Measurements from ENCODE around the gene KIAA1549.
"Not testable (repeated sequence)": the region's sequence is repeated elsewhere in the genome, so short reads cannot be mapped to it uniquely, and the experiment has no call there.

The KIAA1549 gene

DNA sequence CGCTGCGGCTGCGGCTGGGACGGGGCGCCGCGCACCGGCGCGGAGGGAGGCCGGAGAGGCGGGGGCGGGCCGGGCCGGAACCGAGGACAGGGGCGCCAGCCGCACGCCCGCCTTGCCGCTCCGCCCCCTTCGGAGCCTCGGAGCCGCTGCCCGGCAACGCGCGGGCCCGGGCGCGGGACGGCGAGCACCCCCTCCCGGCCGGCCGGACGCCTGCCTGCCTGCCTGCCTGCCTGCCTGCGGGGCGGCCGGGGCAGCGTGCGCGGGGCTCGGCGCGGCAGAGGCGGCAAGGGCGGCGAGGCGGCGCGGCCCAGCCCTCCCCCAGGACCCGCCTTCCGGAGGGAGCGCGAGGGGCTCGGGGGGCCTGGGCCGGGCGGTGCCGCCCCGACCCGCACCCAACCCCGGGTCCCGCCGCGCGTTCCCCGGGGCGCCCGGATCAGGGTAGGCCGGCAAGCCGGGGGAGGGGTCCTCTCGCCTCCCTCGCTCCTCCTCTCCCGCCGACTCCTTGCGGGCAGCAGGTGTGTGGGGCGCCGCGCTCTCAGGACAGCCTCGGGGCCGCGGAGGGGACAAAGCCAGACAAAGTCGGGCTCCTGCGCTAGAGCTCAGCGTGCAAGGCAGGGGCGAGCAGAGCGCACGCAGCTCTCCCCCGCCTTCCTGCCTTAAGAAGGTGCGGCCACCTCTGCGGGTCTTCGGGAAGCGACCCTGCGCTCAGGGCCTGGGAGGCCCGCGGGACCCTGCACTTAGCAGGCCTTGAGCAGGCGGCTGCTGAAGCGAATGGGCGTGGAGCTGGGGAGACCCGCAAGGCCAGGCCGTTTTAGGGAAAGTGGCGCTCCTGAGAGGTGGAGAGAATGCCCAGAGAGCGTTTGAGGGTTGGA, at the start of gene KIAA1549:
Gene KIAA1549 (minus strand): TSS at position 58 of the 872 bp plus-strand sequence. CDS start 120 bp downstream, outside the sequence.
- peak; percentile 16 to 59 (median 27) for DNase-seq (ENCODE audit: low read depth in 2 of 3, low spot score in 1 of 3)

DNA sequence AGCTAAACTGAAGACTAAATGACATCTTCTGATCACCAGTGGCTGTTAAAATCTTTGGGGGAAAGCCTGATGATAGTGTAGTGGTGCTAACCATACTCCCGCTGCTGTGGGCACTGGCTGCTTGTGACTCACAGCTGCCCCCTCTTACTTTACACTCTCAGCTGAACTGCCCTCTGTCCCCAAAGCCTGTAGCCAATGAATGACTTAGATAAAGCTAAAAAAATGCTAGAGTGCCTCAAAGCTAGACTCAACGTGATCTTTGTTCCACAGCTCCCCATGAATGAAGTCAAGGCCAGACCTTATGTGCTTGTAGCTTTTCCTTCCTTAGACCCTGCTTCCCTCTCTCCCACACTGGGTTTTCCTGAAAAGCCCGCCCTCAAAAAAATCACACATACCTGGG, 48.2 kb upstream of the KIAA1549 start:
- no peak for DNase-seq (ENCODE audit: low read depth in 2 of 3, low spot score in 1 of 3)

DNA sequence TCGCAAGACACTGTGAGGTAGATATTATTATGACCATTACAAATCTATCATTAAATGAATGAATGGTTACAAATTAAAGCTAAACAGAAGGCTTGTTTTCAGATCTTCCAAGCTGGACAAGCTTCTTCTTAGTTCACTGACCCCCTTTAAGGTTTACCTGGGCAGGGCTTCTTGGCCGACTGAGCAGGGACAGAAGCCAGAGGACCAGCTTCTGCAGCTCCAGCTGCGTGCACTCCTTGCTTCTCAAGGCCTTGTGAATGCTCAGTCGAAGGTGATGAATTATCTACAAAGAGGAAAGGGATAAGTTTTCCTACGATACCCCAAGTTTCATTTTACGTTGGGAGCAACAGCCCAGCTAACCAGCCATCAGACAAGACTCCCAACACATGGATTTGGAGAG, 45.4 kb upstream of the KIAA1549 start:
- no peak for DNase-seq (ENCODE audit: low read depth in 2 of 3, low spot score in 1 of 3)

DNA sequence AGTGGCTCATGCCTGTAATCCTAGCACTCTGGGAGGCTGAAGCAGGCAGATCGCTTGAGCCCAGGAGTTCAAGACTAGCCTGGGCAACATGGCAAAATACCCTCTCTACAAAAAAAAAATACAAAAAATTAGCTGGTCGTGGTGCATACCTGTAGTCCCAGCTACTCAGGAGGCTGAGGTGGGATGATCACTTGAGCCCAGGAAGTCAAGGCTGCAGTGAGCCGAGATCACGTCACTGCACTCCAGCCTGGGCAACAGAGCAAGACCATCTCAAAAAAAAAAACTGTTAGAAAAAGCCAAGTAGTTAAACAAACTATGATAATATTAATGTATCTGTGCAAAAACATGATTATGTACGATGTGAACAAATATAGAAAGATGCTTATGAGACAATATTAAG, 44.7 kb upstream of the KIAA1549 start:
- DNase-seq (ENCODE audit: low read depth in 2 of 3, low spot score in 1 of 3), result not testable (repeated sequence)

DNA sequence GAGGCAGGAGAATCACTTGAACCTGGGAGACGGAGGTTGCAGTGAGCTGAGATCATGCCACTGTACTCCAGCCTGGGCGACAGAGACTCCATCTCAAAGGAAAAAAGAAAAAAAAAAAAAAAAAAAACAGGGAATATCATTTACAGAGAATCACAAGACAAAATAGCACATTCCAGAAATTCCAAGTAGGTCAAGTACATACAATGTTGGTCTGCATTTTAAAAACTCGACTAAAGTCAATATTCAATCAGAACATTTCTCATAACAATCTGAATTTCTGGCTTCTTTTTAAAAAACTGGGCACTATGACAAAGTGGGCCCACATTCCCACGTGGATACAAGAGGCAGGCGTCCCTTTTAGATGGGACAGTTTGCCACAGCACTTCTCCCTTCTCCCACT, 41.9 kb upstream of the KIAA1549 start:
- no peak for DNase-seq (ENCODE audit: low read depth in 2 of 3, low spot score in 1 of 3)

DNA sequence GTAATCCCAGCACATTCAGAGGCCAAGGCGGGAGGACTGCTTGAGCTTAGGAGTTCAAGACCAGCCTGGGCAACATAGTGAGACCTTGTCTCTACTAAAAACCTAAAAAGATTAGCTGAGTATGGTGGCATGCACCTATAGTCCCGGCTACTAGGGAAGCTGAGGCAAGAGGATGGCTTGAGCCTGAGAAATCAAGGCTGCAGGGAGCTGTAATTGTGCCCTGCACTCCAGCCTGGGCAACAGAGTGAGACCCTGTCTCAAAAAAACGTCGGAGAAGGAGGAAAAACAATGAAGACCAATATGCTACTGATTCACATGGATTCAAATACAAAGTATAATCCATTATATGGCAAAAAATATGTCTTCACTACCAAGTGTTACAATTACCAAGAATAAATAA, 41.1 kb upstream of the KIAA1549 start:
- no peak for DNase-seq (ENCODE audit: low read depth in 2 of 3, low spot score in 1 of 3)

DNA sequence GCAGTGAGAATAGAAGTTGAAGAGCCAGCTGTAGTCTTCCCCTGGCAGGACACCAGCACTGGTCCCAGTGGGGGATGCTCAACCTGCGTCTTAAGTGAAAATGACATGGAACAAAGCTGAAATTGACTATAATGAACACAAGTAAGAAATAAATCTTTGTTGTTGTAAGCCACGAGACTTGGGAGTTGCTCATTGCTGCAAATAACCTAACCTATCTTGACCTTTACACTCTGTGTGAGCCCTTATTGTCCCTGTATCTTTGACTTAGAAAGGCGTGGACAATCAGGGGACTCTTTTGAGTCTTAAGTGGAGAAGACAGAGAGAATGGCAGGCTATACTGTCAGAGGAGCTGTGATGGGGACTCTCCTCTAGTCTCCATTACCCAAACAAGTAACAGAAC, 37.7 kb upstream of the KIAA1549 start:
- DNase-seq (ENCODE audit: low read depth in 2 of 3, low spot score in 1 of 3), result no peak

DNA sequence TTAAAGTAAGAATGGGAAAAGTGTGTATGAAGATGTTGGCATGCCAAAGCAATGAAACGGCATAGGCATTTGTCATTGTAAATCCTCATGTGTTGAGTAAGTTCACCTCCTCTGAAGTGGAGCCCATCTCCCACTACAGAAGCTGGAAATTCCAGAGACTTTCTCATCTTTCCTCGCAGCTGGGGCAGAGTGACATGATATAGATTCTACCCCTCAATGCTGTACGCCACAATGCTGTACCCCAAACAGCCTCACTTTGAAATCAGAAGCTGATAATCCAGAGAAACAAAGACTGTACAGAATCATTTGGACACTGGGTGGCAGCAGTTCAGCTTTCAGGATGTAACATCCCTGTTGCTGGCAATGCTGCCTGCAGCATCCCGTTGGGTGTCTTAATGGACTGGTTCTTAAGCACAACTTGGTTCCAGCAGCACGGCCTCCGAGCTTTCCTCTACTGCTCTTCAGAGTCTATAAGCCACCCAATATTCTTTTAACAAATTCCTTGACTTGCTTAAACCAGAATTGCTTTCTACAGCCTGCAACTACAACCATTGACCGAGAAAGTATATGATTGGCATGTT, 35.8 kb upstream of the KIAA1549 start:
- DNase-seq (ENCODE audit: low read depth in 2 of 3, low spot score in 1 of 3), result peak in 2 of 3 donors; percentile 34 to 51

DNA sequence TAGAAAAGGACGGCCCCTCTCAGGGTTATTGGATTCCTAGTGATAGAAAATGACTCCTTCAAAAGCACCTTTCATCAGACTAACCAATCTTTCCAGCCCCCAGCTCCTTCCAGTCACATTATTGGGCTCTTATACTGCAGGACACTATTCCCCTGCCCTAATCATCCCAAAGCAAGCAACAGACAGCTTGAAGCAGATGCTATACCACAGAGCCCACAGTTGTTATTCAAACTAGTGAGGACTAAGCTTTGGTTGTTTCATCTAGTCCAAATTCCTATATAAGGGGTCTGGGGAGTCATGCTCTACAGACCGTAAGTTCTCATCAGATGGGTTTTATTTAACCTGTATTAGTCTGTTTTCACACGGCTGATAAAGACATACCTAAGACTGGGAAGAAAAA, 30.2 kb upstream of the KIAA1549 start:
- no peak for DNase-seq (ENCODE audit: low read depth in 2 of 3, low spot score in 1 of 3)

DNA sequence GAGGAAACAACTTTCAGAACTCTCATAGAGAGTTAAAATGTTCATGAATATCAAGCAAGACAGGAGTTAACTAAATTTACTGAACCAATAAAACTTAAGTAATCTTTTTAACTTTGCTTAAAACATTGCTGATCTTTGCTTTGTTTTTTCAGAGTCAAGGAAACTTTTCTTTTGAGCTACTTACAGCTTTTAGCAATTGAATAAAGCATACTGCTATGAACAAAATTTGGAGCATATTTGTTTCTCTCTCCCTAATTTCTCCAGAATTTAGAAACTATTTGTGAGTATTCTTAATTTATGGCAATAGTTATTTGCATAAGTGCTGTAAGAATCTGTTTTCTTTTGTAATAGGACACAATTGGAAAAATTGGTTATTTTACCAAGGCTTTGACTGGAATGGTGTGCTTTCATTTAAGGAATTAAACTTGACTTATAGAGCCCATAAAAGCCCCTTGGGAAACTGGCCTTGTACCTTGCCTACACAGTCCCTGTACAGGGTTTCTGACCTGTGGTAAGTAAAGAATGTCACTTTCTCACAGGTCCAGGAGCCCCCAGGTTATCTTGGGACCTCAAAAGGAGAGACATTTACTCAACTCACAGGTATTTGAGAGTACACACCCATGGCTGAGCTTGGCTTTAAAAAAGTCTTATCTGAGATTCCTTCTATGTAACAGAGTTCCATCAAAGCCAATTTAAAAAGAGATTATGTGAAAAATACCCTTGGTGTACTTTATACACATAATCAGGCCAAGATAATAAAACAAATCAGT, 23.3 kb upstream of the KIAA1549 start:
- DNase-seq (ENCODE audit: low read depth in 2 of 3, low spot score in 1 of 3), result no peak

DNA sequence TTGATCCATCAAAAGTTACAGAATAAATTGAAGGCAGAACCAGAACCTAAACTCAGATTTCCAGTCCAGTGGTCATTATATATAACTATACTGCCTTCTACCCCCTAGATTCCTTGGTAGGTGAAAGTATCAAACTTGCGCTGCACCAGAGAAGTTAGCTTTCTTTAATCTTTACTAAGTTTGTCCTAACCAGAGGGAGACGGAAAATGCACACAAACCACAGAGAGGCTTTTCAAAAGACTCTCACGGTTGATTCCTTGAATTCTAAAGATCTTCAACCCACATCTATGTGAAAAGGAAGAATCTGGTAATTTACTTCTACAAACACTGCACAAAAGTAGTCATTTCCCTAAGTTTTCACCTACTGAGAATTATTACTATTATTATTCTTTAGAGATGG, 18.2 kb upstream of the KIAA1549 start:
- no peak for DNase-seq (ENCODE audit: low read depth in 2 of 3, low spot score in 1 of 3)

DNA sequence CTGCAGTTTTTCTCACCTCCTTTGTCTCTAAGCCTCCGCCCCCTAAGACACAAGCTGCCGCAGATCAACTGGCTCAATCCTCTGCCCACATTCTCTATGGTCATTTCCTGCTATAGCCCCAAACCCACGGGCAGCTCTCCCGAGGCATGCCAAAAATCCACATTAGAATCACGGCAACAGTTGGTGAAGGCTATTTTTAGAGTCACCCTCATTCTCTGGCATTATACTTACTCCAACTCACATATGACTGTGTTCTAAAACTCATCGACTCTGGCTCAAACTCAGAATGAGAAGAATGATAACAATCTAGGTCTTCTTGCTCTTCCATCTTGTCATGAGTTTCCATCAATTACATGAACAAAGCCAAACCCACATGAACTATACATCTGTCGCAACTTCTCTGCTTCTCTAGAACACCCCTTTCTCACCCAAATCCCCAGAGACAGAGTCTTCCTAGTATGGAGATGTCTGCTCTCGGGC, 10.9 kb upstream of the KIAA1549 start:
- no peak for DNase-seq (ENCODE audit: low read depth in 2 of 3, low spot score in 1 of 3)

DNA sequence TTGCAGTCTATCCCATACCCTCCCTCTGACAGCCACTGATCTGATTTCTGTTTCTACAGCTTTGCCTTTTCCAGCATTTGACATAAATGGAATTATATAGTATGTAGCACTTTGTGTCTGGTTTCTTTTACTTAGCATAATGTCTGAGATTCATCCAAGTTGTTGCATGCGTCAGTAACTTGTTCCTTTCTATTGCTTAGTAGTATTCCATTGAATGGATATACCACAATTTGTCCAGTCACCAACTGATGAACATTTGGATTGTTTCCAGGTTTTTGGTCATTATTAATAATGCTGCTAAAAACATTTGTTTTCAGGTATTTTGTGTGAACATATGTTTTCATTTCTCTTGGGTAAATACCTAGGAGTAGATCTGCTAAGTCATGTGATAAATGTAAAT, 6.5 kb upstream of the KIAA1549 start:
- DNase-seq (ENCODE audit: low read depth in 2 of 3, low spot score in 1 of 3), result no peak

DNA sequence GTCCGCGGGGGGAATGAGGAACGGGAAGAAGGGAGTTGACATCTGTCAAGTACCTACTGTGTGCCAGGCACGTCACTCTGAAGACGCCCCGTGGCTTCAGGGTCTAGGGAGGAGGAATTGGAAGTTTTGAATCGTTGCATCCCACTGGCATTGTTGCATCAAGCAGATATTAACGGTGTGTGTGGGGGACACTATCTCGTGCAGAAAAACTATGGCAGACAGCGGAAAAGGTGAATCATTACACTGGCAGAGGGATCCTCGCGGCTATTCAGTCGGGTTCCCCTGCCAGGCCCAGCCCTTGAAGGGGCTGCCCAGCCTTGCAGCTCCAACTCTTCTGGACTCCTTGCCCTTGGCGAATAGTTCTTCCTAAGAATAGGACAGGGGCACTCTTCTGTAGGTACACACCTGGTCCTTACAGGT, 1.0 kb upstream of the KIAA1549 start:
- DNase-seq (ENCODE audit: low read depth in 2 of 3, low spot score in 1 of 3), result no peak

DNA sequence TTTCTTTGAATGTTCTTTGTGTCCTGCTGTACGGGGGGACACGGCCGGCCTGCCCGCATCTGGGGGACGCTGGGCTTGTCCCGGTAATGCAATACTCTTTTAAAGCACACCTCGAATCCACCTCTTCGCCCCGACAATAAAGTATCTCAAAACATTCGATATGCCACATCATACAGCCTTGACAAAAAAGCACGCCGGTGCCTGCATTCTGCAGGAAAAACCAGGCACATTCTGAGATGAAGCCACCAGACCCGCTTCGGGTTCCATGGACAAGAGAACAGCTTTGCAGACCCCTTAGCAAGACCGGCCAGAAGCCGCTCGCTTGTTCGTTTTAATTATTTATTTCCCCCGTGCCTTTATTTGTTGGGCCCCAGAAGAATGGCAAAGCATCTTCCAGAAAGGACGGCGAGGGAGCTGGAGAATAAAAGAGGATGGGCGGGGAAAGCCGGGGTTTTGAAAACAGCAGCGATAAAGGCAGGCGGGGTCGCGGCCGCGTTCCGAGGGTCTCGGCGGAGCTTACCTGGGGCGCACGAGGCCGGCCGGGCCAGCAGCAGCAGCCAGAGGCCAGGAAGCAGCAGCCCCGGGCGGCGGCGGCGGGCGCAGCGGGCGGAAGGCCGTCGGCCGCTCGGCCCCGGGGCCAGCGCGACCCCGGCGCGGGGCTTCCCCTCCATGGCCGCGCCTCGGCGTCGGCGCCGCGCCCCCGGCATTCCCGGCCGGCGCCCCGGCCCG, 462 bp downstream of the KIAA1549 start:
- peak in 1 of 3 donors; percentile 5 for DNase-seq (ENCODE audit: low read depth in 2 of 3, low spot score in 1 of 3)

DNA sequence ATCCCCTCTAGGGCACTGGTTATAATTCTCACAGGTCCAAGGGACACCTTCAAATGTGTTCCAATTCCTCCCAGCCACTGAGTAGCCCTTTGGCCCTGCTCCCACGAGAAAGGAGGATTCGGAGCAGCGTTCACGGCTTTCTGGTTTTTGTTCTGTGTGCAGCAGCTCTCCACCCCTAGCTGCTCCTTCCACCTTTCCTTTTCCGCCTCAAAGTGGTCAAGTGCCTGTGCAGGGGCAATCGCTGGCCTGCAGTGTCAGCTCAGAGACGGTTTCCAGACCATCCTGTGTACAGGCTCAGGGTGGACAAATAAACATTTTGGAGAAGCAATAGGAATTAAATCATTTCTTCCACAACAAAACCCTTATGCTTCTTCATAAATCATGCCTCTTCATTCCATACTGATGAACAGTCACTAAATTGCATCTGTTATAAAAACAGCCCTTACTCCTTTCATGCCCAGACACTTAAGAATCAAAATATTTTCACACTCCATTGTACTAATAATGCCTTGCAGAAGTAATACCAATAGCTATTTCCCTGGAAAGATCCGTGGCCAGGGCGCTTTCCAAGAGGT, 1.1 kb downstream of the KIAA1549 start:
- DNase-seq (ENCODE audit: low read depth in 2 of 3, low spot score in 1 of 3), result no peak

DNA sequence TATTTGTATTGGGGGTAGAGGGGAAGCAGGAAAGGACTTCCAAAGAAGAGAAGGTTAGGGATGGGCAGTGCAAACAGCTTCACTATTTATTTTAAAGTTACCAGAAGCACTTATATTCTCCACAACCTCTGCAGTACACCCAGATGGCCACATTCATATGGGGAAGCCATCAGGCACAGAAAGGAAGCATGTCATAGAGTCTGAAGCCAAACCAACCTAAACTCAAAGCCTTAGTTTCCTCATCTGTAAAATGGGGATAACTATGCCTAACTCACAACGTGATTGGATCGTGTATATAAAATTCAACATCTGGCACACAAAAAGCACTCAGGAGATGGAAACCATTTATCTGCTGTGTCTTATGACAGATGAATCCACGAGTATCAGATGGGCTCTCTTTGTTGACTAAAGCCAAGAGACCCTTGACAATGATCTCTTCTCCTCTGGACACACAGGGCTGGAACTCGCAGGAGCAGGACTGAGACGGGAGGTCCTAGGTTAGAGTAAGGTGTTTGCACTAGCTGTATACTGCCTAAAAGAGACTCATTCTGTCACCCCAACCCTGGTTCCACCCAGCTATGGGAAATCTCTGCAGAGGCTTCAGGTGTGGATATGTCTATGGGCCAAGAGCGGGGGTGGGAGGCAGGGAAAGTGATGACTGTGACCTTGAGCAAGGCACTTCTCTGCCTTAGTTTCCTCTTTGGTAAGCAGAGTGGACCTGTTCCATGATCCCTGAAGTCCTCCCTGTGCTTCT, 1.8 kb downstream of the KIAA1549 start:
- no peak for DNase-seq (ENCODE audit: low read depth in 2 of 3, low spot score in 1 of 3)

DNA sequence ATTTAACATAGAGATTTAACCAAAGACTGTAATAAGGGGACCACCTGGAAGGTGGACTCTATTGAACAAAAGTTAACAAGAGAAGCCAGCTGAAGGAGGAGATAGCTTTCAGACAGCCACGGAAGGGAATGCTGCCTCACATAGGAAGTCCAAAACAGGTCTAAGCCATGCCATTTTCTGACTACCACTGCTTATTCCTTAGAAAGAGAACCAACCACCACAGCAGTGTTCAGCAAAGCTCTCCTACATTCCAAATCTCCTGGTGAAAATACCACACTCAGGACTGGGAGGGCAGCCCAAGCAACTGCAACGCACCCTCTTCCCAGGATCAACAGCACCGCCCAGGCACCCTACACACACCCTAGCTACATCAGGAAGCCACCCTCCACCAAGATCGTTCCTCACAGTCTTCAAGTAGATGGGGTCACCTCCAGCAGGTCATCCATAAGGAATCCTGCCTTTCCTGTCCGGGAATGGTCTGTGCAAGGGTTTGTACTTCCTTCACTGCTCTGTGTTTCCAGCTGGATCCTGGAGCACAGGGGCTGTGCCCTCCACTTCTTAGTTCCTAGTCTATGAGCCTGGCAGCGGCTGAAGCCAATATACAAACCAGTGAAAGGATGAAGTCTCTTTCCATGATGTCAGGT, 2.5 kb downstream of the KIAA1549 start:
- no peak for DNase-seq (ENCODE audit: low read depth in 2 of 3, low spot score in 1 of 3)

DNA sequence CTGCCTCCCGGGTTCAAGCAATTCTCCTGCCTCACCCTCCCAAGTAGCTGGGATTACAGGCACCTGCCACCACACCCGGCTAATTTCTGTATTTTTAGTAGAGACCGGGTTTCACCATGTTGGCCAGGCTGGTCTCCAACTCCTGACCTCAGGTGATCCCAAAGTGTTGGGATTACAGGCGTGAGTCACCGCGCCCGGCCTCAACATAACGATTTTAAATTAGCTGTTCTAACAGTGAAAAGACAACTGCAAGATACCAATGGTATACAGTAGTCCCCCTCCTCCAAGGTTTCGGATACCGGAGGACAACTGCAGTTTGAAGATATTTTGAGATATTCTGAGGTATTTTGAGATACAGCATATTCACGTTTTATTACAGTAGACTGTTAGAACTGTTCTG, 5.0 kb downstream of the KIAA1549 start:
- DNase-seq (ENCODE audit: low read depth in 2 of 3, low spot score in 1 of 3), result not testable (repeated sequence)
